Liver (tissue), 9 donors: ENCODE measurements around the gene RAB38. TPM values are rescaled to one million over a fixed set of nuclear protein-coding genes. Genes with fewer than 3 reads are reported as not detected.

ENCODE experiments used
- DNase-seq: peaks from one replicate; pipeline ENCODE4 v3.0.0-alpha.2; 2017; ENCODE audit warnings: low spot score
- H3K27ac ChIP-seq, 2 donors: one replicate each; pipeline ENCODE4 v1.7.0; 2013; ENCODE audit warnings: inconsistent platforms in 2 of 2, low read length in 2 of 2, control low read depth in 1 of 2, low read depth in 1 of 2, mild to moderate bottlenecking in 1 of 2
- H3K27me3 ChIP-seq, 4 donors: one replicate each; pipeline versions ENCODE4 v1.6.1 to v1.7.0; 2013; ENCODE audit warnings: low read length in 3 of 4, inconsistent platforms in 1 of 4, mild to moderate bottlenecking in 1 of 4, moderate library complexity in 1 of 4; ENCODE audit not compliant: control insufficient read depth in 4 of 4, insufficient read depth in 4 of 4
- H3K36me3 ChIP-seq, 4 donors: one replicate each; pipeline versions ENCODE4 v1.6.1 to v1.7.0; 2013; ENCODE audit warnings: low read length in 3 of 4, mild to moderate bottlenecking in 3 of 4, low read depth in 1 of 4, moderate library complexity in 1 of 4; ENCODE audit not compliant: control insufficient read depth in 4 of 4, insufficient read depth in 3 of 4
- H3K4me1 ChIP-seq, 4 donors: one replicate each; pipeline versions ENCODE4 v1.6.1 to v1.7.0; 2013; ENCODE audit warnings: low read length in 3 of 4, mild to moderate bottlenecking in 3 of 4, moderate library complexity in 1 of 4; ENCODE audit not compliant: control insufficient read depth in 4 of 4, insufficient read depth in 4 of 4
- H3K4me3 ChIP-seq, 3 donors: one replicate each; pipeline versions ENCODE4 v1.6.1 to v1.7.0; 2013; ENCODE audit warnings: low read length in 3 of 3, control low read depth in 1 of 3, low read depth in 1 of 3, mild to moderate bottlenecking in 1 of 3
- H3K9ac ChIP-seq, 2 donors: one replicate each; pipeline ENCODE4 v1.7.0; 2013; ENCODE audit warnings: low read length in 2 of 2, mild to moderate bottlenecking in 2 of 2, moderate library complexity in 2 of 2, control low read depth in 1 of 2, low read depth in 1 of 2
- H3K9me3 ChIP-seq, 4 donors: one replicate each; pipeline versions ENCODE4 v1.6.1 to v1.7.0; 2013; ENCODE audit warnings: low read length in 3 of 4; ENCODE audit not compliant: control insufficient read depth in 4 of 4
- ATF3 ChIP-seq: IDR thresholded peaks from 2 replicates; pipeline ENCODE4 v1.6.1; 2016; ENCODE audit warnings: antibody characterized with exemption
- CTCF ChIP-seq: fragments of 150-350 bp; IDR thresholded peaks from 2 replicates; pipeline ENCODE4 v1.5.1; 2017; ENCODE audit warnings: improper control_type of control experiment, low read depth, low read length; ENCODE audit not compliant: missing input control
- EGR1 ChIP-seq, 2 donors: IDR thresholded peaks; 2 replicates each; pipeline ENCODE4 v1.6.1; 2016 to 2018; ENCODE audit warnings: antibody characterized with exemption in 2 of 2, low read depth in 2 of 2
- FOXA1 ChIP-seq: IDR thresholded peaks from 2 replicates; pipeline ENCODE4 v1.6.1; 2016; ENCODE audit warnings: antibody characterized with exemption
- FOXA2 ChIP-seq: IDR thresholded peaks from 2 replicates; pipeline ENCODE4 v1.6.1; 2016; ENCODE audit warnings: antibody characterized with exemption
- GABPA ChIP-seq, 2 donors: IDR thresholded peaks in 1 of 2; conservative IDR thresholded peaks in 1 of 2; 2 replicates each; pipeline ENCODE4 v1.6.1; 2016; ENCODE audit warnings: antibody characterized with exemption in 2 of 2, mild to moderate bottlenecking in 1 of 2, moderate library complexity in 1 of 2
- HNF4A ChIP-seq, 2 donors: conservative IDR thresholded peaks; 2 replicates each; pipeline ENCODE4 v1.6.1; 2016; ENCODE audit warnings: antibody characterized with exemption in 2 of 2, mild to moderate bottlenecking in 2 of 2
- HNF4G ChIP-seq: IDR thresholded peaks from 2 replicates; pipeline ENCODE4 v1.6.1; 2016; ENCODE audit warnings: antibody characterized with exemption
- JUND ChIP-seq, 2 donors: IDR thresholded peaks; 2 replicates each; pipeline ENCODE4 v1.6.1; 2016; ENCODE audit warnings: antibody characterized with exemption in 2 of 2
- MAX ChIP-seq: IDR thresholded peaks from 2 replicates; pipeline ENCODE4 v1.6.1; 2016; ENCODE audit warnings: antibody characterized with exemption
- NR2F2 ChIP-seq: IDR thresholded peaks from 2 replicates; pipeline ENCODE4 v1.6.1; 2016; ENCODE audit warnings: antibody characterized with exemption
- RAD21 ChIP-seq, 2 donors: IDR thresholded peaks; 2 replicates each; pipeline ENCODE4 v1.6.1; 2016; ENCODE audit warnings: antibody characterized with exemption in 2 of 2, mild to moderate bottlenecking in 2 of 2
- RXRA ChIP-seq, 2 donors: IDR thresholded peaks; 2 replicates each; pipeline ENCODE4 v1.6.1; 2017 to 2018; ENCODE audit warnings: antibody characterized with exemption in 2 of 2, mild to moderate bottlenecking in 1 of 2
- SP1 ChIP-seq: IDR thresholded peaks from 2 replicates; pipeline ENCODE4 v1.6.1; 2018; ENCODE audit warnings: antibody characterized with exemption, mild to moderate bottlenecking
- TAF1 ChIP-seq: conservative IDR thresholded peaks from 2 replicates; pipeline ENCODE4 v1.6.1; 2016; ENCODE audit warnings: antibody characterized with exemption, mild to moderate bottlenecking
- YY1 ChIP-seq: IDR thresholded peaks from 2 replicates; pipeline ENCODE4 v1.6.1; 2016; ENCODE audit warnings: antibody characterized with exemption, mild to moderate bottlenecking
- ZBTB33 ChIP-seq: IDR thresholded peaks from 2 replicates; pipeline ENCODE4 v1.6.1; 2016; ENCODE audit warnings: antibody characterized with exemption
- WGBS: extraction: QIAGEN DNeasy Blood & Tissue Kit; methylation state at CpG from one replicate; pipeline ENCODE4 v1.1.7; 2013; 5-methylcytosine and 5-hydroxymethylcytosine counted together
- polyA plus RNA-seq, 2 donors: library from polyadenylated mRNA; stranded (reverse) in 1 of 2; unstranded in 1 of 2; fragments of 200-250 nt in 1 of 2; fragments of >200 nt in 1 of 2; fragmentation: Nextera tagmentation in 1 of 2; extraction: Ambion mirVana in 1 of 2; gene quantifications; one replicate each; pipeline versions ENCODE4 v1.2.1 to v1.2.3, GENCODE V29; 2013 to 2015
- total RNA-seq, 2 donors: library from RNA; depleted of rRNA; stranded (reverse); fragments of >200 nt; gene quantifications; one replicate each; pipeline ENCODE4 v1.2.3, GENCODE V29; 2014
- TF ChIP-seq, protein P1 (sequence below): IDR thresholded peaks from 2 replicates; pipeline ENCODE4 v1.6.1; 2016; ENCODE audit warnings: antibody characterized with exemption, mild to moderate bottlenecking
- donor health status: healthy.
- donor health status: healthy.
- donor health status: healthy.
- donor health status: healthy.
- donor health status: healthy.

RAB38 gene
- total and polyA plus RNA-seq, 4 donors = 0.32 to 2.2 (median 0.48) TPM

DNA sequence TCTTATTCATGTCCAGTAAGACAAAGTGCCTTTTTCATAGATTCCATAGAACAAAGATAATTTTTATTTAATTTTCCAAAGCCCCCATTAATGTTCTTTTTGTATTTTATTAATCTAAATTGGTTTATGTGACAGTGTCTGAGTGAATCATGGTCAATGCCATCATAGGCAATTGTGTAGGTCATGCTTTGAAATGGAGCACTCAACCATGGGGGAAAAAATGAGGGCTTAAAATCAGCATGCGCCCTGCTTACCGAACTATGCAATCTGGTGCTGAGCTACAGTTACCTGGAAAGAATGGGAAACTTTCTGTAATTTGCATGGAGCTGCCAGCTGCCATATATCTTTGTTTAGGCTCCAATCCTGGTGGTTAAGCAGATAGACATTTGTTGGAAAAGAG lies 28.4 kb upstream of the RAB38 start (continued):
- TF ChIP-seq TAF1 (no peak), RAD21 (IDR thresholded peaks at IDR 0.05) (no peak), SP1 (no peak), ATF3 (no peak), HNF4G (no peak), YY1 (no peak), MAX (no peak)

- H3K4me1 ChIP-seq = no peaks in the 10 kb centered on the region
- H3K27ac ChIP-seq = no peak overlapping the region
- DNase-seq = no peak
- H3K36me3 ChIP-seq = no peaks in the 10 kb centered on the region
- no peak overlapping the region for H3K9ac ChIP-seq
- TF ChIP-seq JUND (IDR thresholded peaks at IDR 0.05) (no peak), ATF3 (no peak), EGR1 (IDR thresholded peaks at IDR 0.05; ENCODE audit: low read depth in 2 of 2) (no peak), FOXA1 (no peak), YY1 (no peak), HNF4A (conservative IDR thresholded peaks at IDR 0.05) (no peak), NR2F2 (no peak), SP1 (no peak), RXRA (IDR thresholded peaks at IDR 0.05) (no peak), GABPA (IDR thresholded peaks at IDR 0.05 in 1 of 2, conservative IDR thresholded peaks at IDR 0.05 in 1 of 2) (no peak), TAF1 (no peak), MAX (no peak), FOXA2 (no peak), HNF4G (no peak), RAD21 (IDR thresholded peaks at IDR 0.05) (no peak), ZBTB33 (no peak), CTCF (no peak)
- TF ChIP-seq, protein P1, sequence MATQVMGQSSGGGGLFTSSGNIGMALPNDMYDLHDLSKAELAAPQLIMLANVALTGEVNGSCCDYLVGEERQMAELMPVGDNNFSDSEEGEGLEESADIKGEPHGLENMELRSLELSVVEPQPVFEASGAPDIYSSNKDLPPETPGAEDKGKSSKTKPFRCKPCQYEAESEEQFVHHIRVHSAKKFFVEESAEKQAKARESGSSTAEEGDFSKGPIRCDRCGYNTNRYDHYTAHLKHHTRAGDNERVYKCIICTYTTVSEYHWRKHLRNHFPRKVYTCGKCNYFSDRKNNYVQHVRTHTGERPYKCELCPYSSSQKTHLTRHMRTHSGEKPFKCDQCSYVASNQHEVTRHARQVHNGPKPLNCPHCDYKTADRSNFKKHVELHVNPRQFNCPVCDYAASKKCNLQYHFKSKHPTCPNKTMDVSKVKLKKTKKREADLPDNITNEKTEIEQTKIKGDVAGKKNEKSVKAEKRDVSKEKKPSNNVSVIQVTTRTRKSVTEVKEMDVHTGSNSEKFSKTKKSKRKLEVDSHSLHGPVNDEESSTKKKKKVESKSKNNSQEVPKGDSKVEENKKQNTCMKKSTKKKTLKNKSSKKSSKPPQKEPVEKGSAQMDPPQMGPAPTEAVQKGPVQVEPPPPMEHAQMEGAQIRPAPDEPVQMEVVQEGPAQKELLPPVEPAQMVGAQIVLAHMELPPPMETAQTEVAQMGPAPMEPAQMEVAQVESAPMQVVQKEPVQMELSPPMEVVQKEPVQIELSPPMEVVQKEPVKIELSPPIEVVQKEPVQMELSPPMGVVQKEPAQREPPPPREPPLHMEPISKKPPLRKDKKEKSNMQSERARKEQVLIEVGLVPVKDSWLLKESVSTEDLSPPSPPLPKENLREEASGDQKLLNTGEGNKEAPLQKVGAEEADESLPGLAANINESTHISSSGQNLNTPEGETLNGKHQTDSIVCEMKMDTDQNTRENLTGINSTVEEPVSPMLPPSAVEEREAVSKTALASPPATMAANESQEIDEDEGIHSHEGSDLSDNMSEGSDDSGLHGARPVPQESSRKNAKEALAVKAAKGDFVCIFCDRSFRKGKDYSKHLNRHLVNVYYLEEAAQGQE = no peak
- 79% methylated on average over 1 of the region's 1 CpG for WGBS
- H3K4me3 ChIP-seq = no peak overlapping the region
- H3K9me3 ChIP-seq = peaks cover 0 to 3% (median 1%) of the 10 kb centered on the region in 4 donors
- H3K27me3 ChIP-seq = no peaks in the 10 kb centered on the region
Measured at GRCh38 chr11:88202498-88202897, 27.3 kb upstream of the RAB38 start.
